Brain microvascular endothelial cell (primary cell): ENCODE data around the gene TTC7B.

ENCODE experiments used
- DNase-seq: peaks from one replicate; pipeline ENCODE4 v3.0.0-alpha.2; 2020
- H3K27ac ChIP-seq: fragments of 250-450 bp; sonication (Bioruptor Pico); 2 replicates; pipeline ENCODE4 v1.5.1; 2020; ENCODE audit warnings: mild to moderate bottlenecking, moderate library complexity
- H3K27me3 ChIP-seq: fragments of 250-450 bp; sonication (Bioruptor Pico); replicated peaks from 2 replicates; pipeline ENCODE4 v1.5.1; 2020; ENCODE audit warnings: mild to moderate bottlenecking
- H3K36me3 ChIP-seq: fragments of 250-450 bp; sonication (Bioruptor Pico); replicated peaks from 2 replicates; pipeline ENCODE4 v1.5.1; 2020; ENCODE audit warnings: mild to moderate bottlenecking
- H3K4me3 ChIP-seq: 2 replicates; pipeline ENCODE4 v1.5.1; 2011; ENCODE audit warnings: low read depth, mild to moderate bottlenecking, control low read depth, low read length, moderate library complexity
- in situ Hi-C: cut with HindIII; loops from 2 replicates; pipeline ENCODE4 v1.10.0; 2017; ENCODE audit warnings: low sequenced_read_pairs, low pct_ligation_motif_present
- TF ChIP-seq, protein P1 (sequence below): IDR thresholded peaks from 2 replicates; pipeline ENCODE4 v1.5.1; 2011; ENCODE audit warnings: low read depth, mild to moderate bottlenecking, moderate library complexity, low read length, control low read depth, inconsistent platforms; ENCODE audit errors: missing control alignments

The TTC7B gene

DNA sequence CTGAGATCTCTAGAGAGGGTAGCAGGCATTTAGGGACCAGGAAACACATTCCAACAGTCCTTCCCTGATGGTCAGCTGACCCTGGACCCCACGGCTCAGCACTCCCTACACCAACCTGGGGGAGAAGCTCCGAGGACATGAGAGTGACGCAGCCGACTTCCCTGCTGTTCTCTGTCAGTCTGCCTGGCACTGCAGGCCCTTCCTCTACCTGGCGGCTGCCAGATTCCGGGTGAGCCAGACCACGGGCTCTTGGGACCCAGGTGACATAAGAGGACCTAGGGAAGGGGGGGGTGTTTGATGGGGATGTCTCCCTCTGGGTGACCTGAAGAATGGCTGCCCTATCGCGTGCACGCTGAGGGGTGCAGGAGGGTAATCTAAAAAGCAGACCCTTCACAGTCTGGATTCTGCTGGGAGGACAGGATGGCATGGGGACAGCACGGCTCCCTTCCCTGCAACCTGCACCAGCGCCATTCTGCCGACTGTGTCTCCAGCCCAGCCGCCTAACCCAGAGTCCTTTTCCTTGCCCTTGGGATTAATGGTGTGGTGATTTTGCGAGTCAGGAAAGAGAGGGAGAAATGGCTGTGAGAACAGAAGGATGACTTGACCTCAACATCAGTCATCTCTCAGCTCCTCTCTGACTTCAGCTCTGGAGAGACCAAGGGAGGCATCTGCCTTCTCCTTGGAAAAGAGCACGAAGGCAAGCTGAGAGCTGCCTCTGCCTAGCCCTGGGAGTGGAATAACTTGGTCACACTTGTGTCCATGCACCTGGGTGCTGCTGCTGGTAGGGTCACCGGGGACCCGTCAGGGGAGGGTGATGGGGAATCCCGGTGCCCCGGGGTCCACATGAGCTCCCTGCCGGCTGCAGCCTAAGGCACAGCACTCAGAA lies 260.9 kb downstream of the TTC7B start:
- H3K27ac ChIP-seq = no peak overlapping the region
- TF ChIP-seq, protein P1, sequence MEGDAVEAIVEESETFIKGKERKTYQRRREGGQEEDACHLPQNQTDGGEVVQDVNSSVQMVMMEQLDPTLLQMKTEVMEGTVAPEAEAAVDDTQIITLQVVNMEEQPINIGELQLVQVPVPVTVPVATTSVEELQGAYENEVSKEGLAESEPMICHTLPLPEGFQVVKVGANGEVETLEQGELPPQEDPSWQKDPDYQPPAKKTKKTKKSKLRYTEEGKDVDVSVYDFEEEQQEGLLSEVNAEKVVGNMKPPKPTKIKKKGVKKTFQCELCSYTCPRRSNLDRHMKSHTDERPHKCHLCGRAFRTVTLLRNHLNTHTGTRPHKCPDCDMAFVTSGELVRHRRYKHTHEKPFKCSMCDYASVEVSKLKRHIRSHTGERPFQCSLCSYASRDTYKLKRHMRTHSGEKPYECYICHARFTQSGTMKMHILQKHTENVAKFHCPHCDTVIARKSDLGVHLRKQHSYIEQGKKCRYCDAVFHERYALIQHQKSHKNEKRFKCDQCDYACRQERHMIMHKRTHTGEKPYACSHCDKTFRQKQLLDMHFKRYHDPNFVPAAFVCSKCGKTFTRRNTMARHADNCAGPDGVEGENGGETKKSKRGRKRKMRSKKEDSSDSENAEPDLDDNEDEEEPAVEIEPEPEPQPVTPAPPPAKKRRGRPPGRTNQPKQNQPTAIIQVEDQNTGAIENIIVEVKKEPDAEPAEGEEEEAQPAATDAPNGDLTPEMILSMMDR = no peak
- no peak overlapping the region for H3K4me3 ChIP-seq
- in situ Hi-C loops = no loop called here
- no peak for DNase-seq
- no peaks in the 10 kb centered on the region for H3K36me3 ChIP-seq
- no peaks in the 10 kb centered on the region for H3K27me3 ChIP-seq

DNA sequence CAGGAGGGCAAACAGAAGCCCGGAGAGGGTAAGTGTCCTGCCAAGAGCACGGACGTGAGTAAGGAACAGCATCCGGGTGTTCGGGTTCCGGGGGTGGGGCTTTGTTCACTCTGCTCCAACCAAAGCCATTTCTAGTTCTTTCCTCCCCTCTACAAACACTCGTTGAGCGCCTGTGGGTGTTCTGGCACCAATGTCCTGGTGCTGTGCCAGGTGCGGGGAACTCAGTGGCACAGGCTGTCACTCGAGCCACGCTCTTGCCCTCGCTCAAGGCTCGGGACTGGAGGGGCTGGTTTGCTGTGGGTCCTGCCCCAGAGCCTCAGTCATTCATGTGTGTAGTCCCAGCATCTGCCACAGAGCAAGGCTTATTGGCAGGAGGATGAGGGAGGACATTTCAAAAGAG lies 261.9 kb downstream of the TTC7B start:
- no peak overlapping the region for H3K27ac ChIP-seq
- no peak for DNase-seq
- in situ Hi-C loops = no loop called here
- no peak overlapping the region for H3K4me3 ChIP-seq
- H3K36me3 ChIP-seq = no peaks in the 10 kb centered on the region
- TF ChIP-seq, protein P1 = no peak
- no peaks in the 10 kb centered on the region for H3K27me3 ChIP-seq

DNA sequence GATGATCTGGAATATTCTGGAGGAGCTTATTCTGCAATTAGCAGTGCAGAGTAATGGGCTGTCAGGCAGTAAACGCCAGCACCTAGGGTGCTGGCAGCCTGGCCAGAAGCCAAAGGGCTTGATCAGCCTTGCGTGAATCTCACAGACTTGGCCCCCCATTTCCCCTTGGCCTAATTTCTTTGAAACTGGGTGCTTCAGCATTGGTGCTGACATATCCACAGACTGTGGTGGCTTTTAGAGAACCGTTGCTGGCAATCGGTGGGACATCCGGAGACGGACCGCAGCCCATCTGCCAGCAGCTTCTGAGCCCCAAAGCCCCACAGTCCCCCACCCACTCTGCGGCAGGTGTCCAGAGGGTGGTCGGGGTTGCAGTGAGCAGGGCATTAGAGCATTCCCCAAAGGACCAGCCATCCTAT lies 262.3 kb downstream of the TTC7B start:
- DNase-seq = no peak
- TF ChIP-seq, protein P1 = no peak
- H3K36me3 ChIP-seq = no peaks in the 10 kb centered on the region
- no peak overlapping the region for H3K27ac ChIP-seq
- in situ Hi-C loops = no loop called here
- H3K4me3 ChIP-seq = no peak overlapping the region
- H3K27me3 ChIP-seq = no peaks in the 10 kb centered on the region

DNA sequence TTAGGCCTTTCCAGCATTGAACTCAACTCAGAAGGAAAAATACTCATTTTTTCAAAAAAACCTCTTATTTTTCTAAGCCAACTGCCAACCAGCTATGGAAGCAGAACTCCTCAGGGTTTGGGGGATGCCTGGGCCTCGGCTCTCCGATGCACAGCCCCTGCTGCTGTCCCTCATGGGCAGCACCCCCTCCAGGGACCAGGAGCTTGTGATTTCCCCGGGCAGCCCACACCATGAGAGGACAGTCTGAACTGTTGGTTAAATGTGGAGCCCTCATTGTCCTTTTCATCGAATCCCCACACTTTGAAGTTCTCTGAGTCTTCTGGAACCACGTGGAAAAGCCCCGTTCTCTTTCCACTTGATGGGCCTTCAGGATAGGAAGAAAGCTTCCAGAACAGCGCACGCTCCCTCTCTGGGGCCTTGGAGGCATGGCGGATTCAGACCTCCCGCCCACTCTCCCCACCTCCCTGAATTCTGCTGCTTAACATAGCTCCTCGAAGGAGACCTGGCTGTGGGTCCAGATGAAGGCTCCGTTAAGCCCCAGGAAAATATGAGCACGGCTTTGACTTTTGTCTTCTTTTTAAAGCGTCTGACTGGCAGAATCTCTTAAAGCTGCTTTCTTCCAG lies 262.8 kb downstream of the TTC7B start:
- DNase-seq = no peak
- in situ Hi-C loops = no loop called here
- H3K27me3 ChIP-seq = no peaks in the 10 kb centered on the region
- H3K27ac ChIP-seq = no peak overlapping the region
- no peak overlapping the region for H3K4me3 ChIP-seq
- H3K36me3 ChIP-seq = no peaks in the 10 kb centered on the region
- TF ChIP-seq, protein P1 = no peak

DNA sequence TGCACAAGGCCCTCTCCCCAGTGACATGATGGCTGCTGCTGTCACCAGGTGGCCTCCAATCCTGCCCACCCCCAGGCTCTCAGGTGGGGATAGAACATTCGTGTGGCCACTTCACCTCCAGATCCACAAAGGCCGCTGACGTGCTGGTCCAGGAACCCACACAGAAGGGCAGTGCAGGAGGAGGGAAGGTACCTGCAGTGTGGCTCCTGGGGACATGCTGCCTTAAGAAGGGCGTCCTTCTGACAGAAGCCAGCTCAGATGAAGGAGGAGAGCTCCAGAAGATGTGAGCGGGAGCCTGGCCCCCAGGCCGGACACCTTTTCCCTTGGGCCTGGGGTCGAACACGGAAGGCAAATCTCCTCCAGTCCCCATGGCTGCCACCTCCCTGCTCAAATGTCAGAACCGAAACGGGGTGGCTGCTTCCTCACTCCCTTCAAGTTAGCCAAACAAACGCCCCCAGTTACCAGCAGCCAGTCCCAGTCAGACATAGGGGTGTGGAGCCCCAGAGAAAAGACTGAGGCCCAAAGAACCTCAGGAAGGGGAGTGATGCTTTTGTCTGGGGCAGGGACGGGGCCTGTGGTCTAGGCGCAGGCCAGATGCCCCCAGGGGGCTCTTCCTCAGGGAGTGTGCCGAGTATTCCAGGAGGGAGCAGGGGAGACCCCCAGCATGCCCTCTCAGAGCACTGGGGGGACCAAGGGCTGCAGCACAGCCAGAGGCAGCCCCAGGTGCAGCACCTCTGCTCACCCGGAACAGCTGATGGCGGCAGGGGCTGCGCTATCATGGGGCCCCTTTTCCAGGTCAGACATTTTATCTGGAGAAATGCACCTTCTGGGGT lies 263.5 kb downstream of the TTC7B start:
- no peak for DNase-seq
- H3K27me3 ChIP-seq = no peaks in the 10 kb centered on the region
- H3K36me3 ChIP-seq = no peaks in the 10 kb centered on the region
- H3K27ac ChIP-seq = no peak overlapping the region
- in situ Hi-C loops = no loop called here
- TF ChIP-seq, protein P1 = no peak
- H3K4me3 ChIP-seq = no peak overlapping the region
